Islet precursor cell (in vitro differentiated cells): ENCODE data around the gene LMLN.
"Not testable (repeated sequence)": the region's sequence is repeated elsewhere in the genome, so short reads cannot be mapped to it uniquely, and the experiment has no call there.

Source experiments
- DNase-seq: peaks from one replicate; pipeline ENCODE4 v3.0.0-alpha.2; 2018

The LMLN gene

GRCh38 chr3:197959891-197960693, at the start of gene LMLN:
Gene LMLN (plus strand): TSS chr3:197960217. CDS start chr3:197960246, 29 bp downstream.
- DNase-seq, result peak; percentile 94

GRCh38 chr3:197912741-197913476, 47.1 kb upstream of the LMLN start:
- no peak for DNase-seq

- DNase-seq, result no peak
Measured at GRCh38 chr3:197913641-197914380, 46.2 kb upstream of the LMLN start.

GRCh38 chr3:197921429-197922275, 38.4 kb upstream of the LMLN start:
- not testable (repeated sequence) for DNase-seq

- DNase-seq, result no peak
Measured at GRCh38 chr3:197926418-197926817, 33.6 kb upstream of the LMLN start.

- not testable (repeated sequence) for DNase-seq
Measured at GRCh38 chr3:197927578-197927977, 32.4 kb upstream of the LMLN start.

GRCh38 chr3:197936819-197937384, 23.1 kb upstream of the LMLN start:
- DNase-seq, result no peak

- no peak for DNase-seq
Measured at GRCh38 chr3:197940745-197941384, 19.2 kb upstream of the LMLN start.

GRCh38 chr3:197942956-197943556, 17.0 kb upstream of the LMLN start:
- no peak for DNase-seq

GRCh38 chr3:197949191-197949777, 10.7 kb upstream of the LMLN start:
- no peak for DNase-seq

GRCh38 chr3:197949778-197950676, 10.0 kb upstream of the LMLN start, which contains the start of gene RPL35A:
Gene RPL35A (plus strand): TSS chr3:197950190. CDS start chr3:197950968, 778 bp downstream.
- peak; percentile 89 for DNase-seq

GRCh38 chr3:197950677-197951061, 9.3 kb upstream of the LMLN start:
- DNase-seq, result no peak

- no peak for DNase-seq
Measured at GRCh38 chr3:197951392-197951990, 8.5 kb upstream of the LMLN start.

- DNase-seq, result no peak
Measured at GRCh38 chr3:197952440-197952839, 7.6 kb upstream of the LMLN start.

GRCh38 chr3:197953325-197953724, 6.7 kb upstream of the LMLN start:
- DNase-seq, result no peak

- no peak for DNase-seq
Measured at GRCh38 chr3:197953881-197954280, 6.1 kb upstream of the LMLN start.

- DNase-seq, result no peak
Measured at GRCh38 chr3:197955892-197956477, 4.0 kb upstream of the LMLN start.

- DNase-seq, result no peak
Measured at GRCh38 chr3:197956626-197956988, 3.4 kb upstream of the LMLN start.

GRCh38 chr3:197957790-197958133, 2.3 kb upstream of the LMLN start:
- DNase-seq, result no peak
